CD4-positive, alpha-beta T cell (primary cell): Measurements from ENCODE around the gene ATAD3B. TPM values are rescaled to one million over a fixed set of nuclear protein-coding genes. Genes with fewer than 3 reads are reported as not detected.
"Not testable (repeated sequence)": the region's sequence is repeated elsewhere in the genome, so short reads cannot be mapped to it uniquely, and the experiment has no call there.

Experiments used
- ATAC-seq: fragments of 200-7000 bp; cut with Tn5 transposase; one replicate; pipeline ENCODE4 v1.10.0; 2022; ENCODE audit warnings: mild to moderate bottlenecking; ENCODE audit not compliant: poor library complexity
- CTCF ChIA-PET: fragments of 350-600 bp; sonication (Branson Sonifier 250); formaldehyde crosslinking; loops from one replicate; lab custom pipeline; 2021; ENCODE audit warnings: antibody characterized with exemption, inconsistent platforms; lab: Charles Lee
- POLR2A ChIA-PET: fragments of 350-600 bp; sonication (Branson Sonifier 250); formaldehyde crosslinking; loops from one replicate; lab custom pipeline; 2021; ENCODE audit warnings: antibody characterized with exemption, inconsistent platforms; lab: Charles Lee
- DNase-seq, 14 experiments: peaks; one replicate each; pipeline ENCODE4 v3.0.0-alpha.2; 2013 to 2020; ENCODE audit warnings: mixed read lengths in 2 of 14
- H3K27ac ChIP-seq, 2 donors: one replicate each; pipeline versions ENCODE4 v1.5.1 to v1.7.0; 2013; ENCODE audit warnings: low read length in 2 of 2, low read depth in 1 of 2, mild to moderate bottlenecking in 1 of 2
- H3K27me3 ChIP-seq, 2 experiments: 1 replicate in 1 of 2; 2 replicates in 1 of 2; pipeline versions ENCODE4 v1.6.1 to v1.7.0; 2013; ENCODE audit warnings: low read length in 2 of 2, control low read depth in 1 of 2, mild to moderate bottlenecking in 1 of 2, moderate library complexity in 1 of 2; ENCODE audit not compliant: insufficient read depth in 2 of 2, control insufficient read depth in 1 of 2
- H3K36me3 ChIP-seq: one replicate; pipeline ENCODE4 v1.6.1; 2013; ENCODE audit warnings: low read length, control low read depth; ENCODE audit not compliant: insufficient read depth
- H3K4me1 ChIP-seq: one replicate; pipeline ENCODE4 v1.6.1; 2013; ENCODE audit warnings: low read length, control low read depth; ENCODE audit not compliant: insufficient read depth
- H3K4me3 ChIP-seq: one replicate; pipeline ENCODE4 v1.5.1; 2013; ENCODE audit warnings: mild to moderate bottlenecking, low read length, moderate library complexity
- H3K9me3 ChIP-seq, 2 experiments: 1 replicate in 1 of 2; 2 replicates in 1 of 2; pipeline versions ENCODE4 v1.6.1 to v1.7.0; 2013; ENCODE audit warnings: low read length in 2 of 2, mild to moderate bottlenecking in 2 of 2, control low read depth in 1 of 2, moderate library complexity in 1 of 2; ENCODE audit not compliant: control insufficient read depth in 1 of 2, insufficient read depth in 1 of 2
- H3K27ac Mint-ChIP-seq: one replicate; pipeline ENCODE4 v1.8.0; 2020; ENCODE audit warnings: mixed read lengths
- H3K27me3 Mint-ChIP-seq: one replicate; pipeline ENCODE4 v1.8.0; 2021; ENCODE audit warnings: mixed read lengths
- H3K36me3 Mint-ChIP-seq: one replicate; pipeline ENCODE4 v1.8.0; 2021; ENCODE audit warnings: low read depth, mixed read lengths
- H3K4me1 Mint-ChIP-seq: one replicate; pipeline ENCODE4 v1.8.0; 2021; ENCODE audit warnings: low read depth, mixed read lengths
- H3K4me3 Mint-ChIP-seq: one replicate; pipeline ENCODE4 v1.8.0; 2020; ENCODE audit warnings: mild to moderate bottlenecking, mixed read lengths
- H3K9me3 Mint-ChIP-seq: one replicate; pipeline ENCODE4 v1.8.0; 2020; ENCODE audit warnings: mixed read lengths
- intact Hi-C, 2 experiments: fragments of 100-400 bp; cut with DNase I in 1 of 2; cut with micrococcal nuclease in 1 of 2; formaldehyde crosslinking; loops; one replicate each; pipeline versions ENCODE4 v1.15.1 to v1.9.0; 2023 to 2025; cut with DNase I, micrococcal nuclease
- total RNA-seq, 174 experiments: library from RNA in 2 of 174; stranded (reverse) in 2 of 174; gene quantifications; one replicate each; pipeline ENCODE4 v1.2.3 and lab custom pipeline; 2021 to 2026
- TF ChIP-seq, protein P1 (sequence below): fragments of 200-600 bp; IDR thresholded peaks from one replicate; pipeline ENCODE4 v1.8.0; 2022; ENCODE audit warnings: antibody characterized with exemption, mild to moderate bottlenecking

The ATAD3B gene
- total RNA-seq, 2 experiments from 2014 or later = 44.3 to 49.1 TPM

DNA sequence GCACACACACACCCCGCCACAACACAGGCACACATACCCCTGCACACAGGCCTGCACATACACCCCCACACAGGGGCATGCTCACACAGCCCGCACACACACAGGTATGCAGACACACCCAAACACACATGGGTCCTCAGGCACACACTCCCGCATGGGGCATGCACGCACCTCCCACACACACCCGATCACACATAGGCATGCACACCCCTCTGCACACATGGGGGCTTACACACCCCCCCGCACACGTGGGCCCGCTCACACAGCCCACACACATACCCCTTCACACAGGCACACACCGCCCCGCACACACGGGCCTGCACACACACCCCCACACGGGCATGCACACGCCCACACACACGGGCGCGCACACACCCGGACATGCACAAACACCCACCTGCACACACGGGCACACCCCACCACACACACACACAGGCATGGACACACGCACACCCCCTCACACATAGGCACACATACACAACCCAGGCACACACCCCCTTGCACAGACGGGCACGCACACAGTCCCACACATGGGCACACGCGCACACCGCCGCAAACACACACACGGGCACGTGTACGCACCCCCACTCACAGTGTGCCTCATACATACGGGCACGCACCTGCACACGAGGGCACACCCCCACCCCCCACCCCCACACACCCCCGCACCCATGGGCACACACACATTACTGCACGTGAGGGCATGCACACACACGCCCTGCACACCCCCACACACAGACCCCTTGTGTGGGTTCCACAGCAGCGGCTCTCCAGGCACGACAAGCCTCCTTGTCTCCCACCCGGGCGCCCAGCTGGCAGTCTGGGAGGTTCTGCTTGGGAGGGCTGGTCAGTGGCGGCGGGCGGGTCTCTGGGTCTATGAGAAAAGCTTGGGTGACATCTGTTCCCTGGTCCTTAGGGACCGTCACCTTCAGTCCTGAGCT lies 8.3 kb downstream of the ATAD3B start:
- intact Hi-C loops = no loop called here
- no peak for DNase-seq
- TF ChIP-seq, protein P1, sequence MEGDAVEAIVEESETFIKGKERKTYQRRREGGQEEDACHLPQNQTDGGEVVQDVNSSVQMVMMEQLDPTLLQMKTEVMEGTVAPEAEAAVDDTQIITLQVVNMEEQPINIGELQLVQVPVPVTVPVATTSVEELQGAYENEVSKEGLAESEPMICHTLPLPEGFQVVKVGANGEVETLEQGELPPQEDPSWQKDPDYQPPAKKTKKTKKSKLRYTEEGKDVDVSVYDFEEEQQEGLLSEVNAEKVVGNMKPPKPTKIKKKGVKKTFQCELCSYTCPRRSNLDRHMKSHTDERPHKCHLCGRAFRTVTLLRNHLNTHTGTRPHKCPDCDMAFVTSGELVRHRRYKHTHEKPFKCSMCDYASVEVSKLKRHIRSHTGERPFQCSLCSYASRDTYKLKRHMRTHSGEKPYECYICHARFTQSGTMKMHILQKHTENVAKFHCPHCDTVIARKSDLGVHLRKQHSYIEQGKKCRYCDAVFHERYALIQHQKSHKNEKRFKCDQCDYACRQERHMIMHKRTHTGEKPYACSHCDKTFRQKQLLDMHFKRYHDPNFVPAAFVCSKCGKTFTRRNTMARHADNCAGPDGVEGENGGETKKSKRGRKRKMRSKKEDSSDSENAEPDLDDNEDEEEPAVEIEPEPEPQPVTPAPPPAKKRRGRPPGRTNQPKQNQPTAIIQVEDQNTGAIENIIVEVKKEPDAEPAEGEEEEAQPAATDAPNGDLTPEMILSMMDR = no peak
- H3K9me3 Mint-ChIP-seq = no peaks in the 10 kb centered on the region
- Histone ChIP-seq H3K27ac (no peak overlapping the region), H3K36me3 (peaks cover 38% of the 10 kb centered on the region), H3K4me3 (no peak overlapping the region), H3K27me3 (no peaks in the 10 kb centered on the region), H3K4me1 (peaks cover 5% of the 10 kb centered on the region), H3K9me3 (no peaks in the 10 kb centered on the region)
- H3K27me3 Mint-ChIP-seq = no peaks in the 10 kb centered on the region
- no peak overlapping the region for H3K27ac Mint-ChIP-seq
- no peak for ATAC-seq
- peaks cover 43% of the 10 kb centered on the region for H3K36me3 Mint-ChIP-seq
- peak overlapping the region; percentile 42 for H3K4me3 Mint-ChIP-seq
- CTCF ChIA-PET = no interaction called here
- POLR2A ChIA-PET = no interaction called here
- H3K4me1 Mint-ChIP-seq = peaks cover 7% of the 10 kb centered on the region

DNA sequence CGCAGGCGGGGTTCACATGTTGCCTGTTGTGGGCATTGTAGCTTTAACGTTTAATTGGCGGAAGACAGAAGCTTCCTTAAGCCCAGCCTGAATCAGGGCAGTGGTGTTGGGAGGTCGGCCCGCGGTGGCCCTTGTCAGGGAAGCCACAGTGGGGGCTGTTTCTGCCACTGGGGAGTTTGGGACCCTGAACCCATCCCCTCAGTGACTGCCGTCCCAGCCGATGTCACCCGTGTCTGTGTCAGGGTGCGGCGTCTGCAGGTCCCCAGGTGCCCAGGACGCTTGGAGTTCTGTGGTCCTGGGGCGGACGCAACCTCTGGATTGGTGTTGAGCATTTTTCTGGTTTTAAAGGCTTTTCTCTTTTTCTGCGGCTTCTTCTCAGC lies 8.9 kb downstream of the ATAD3B start:
- ATAC-seq, CTCF ChIA-PET, H3K4me1 ChIP-seq, H3K27me3 ChIP-seq, H3K9me3 Mint-ChIP-seq, H3K4me1 Mint-ChIP-seq, DNase-seq, H3K27me3 Mint-ChIP-seq, H3K27ac ChIP-seq, H3K9me3 ChIP-seq, H3K4me3 ChIP-seq, H3K27ac Mint-ChIP-seq, POLR2A ChIA-PET, intact Hi-C loops, H3K4me3 Mint-ChIP-seq: not testable (repeated sequence)
- H3K36me3 Mint-ChIP-seq = peaks cover 43% of the 10 kb centered on the region
- peaks cover 38% of the 10 kb centered on the region for H3K36me3 ChIP-seq

DNA sequence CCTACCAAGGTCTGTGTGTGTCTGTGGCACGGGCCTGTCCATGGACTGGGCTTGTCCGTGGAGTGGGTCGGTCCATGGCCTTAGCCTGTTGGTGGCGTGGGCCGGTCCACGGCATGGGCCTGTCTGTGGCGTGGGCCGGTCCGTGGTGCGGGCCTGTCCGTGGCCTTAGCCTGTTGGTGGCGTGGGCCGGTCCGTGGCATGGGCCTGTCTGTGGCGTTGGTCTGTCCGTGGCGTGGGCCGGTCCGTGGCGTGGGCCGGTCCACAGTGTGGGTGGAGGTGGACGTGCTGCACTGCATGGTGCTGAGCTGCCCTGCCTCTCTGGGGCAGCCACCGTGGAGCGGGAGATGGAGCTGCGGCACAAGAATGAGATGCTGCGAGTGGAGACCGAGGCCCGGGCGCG lies 10.2 kb downstream of the ATAD3B start:
- CTCF ChIA-PET, H3K27me3 ChIP-seq, H3K4me3 ChIP-seq, POLR2A ChIA-PET, H3K27ac Mint-ChIP-seq, ATAC-seq, H3K9me3 Mint-ChIP-seq, H3K9me3 ChIP-seq, H3K27ac ChIP-seq, DNase-seq, H3K4me1 ChIP-seq, H3K4me1 Mint-ChIP-seq, intact Hi-C loops, H3K27me3 Mint-ChIP-seq, H3K4me3 Mint-ChIP-seq: not testable (repeated sequence)
- peaks cover 41% of the 10 kb centered on the region for H3K36me3 ChIP-seq
- H3K36me3 Mint-ChIP-seq = peaks cover 43% of the 10 kb centered on the region

DNA sequence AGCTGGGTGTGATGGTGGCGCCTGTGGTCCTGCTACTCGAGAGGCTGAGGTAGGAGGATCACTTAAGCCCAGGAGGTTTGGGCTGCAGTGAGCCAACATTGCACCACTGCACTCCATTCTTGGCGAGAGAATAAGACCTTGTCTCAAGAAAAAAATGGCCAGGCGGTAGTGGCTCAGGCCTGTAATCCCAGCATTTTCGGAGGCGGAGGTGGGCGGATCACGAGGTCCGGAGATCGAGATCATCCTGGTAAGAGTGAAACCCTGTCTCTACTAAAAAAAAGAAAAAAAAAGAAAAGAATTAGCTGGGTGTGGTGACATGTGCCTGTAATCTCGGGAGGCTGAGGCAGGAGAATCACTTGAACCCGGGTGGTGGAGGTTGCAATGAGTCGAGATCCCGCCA lies 11.3 kb downstream of the ATAD3B start:
- Mint-ChIP-seq H3K9me3 (no peaks in the 10 kb centered on the region), H3K27ac (no peak overlapping the region), H3K4me3 (no peak overlapping the region), H3K4me1 (peaks cover 7% of the 10 kb centered on the region), H3K27me3 (no peaks in the 10 kb centered on the region), H3K36me3 (peaks cover 48% of the 10 kb centered on the region)
- no peak overlapping the region for H3K27ac ChIP-seq
- CTCF ChIA-PET = no interaction called here
- POLR2A ChIA-PET = no interaction called here
- TF ChIP-seq, protein P1 = no peak
- no peaks in the 10 kb centered on the region for H3K4me1 ChIP-seq
- H3K27me3 ChIP-seq = no peaks in the 10 kb centered on the region
- DNase-seq (no peak), ATAC-seq (no peak)
- peaks cover 40% of the 10 kb centered on the region for H3K36me3 ChIP-seq
- H3K9me3 ChIP-seq = no peaks in the 10 kb centered on the region
- no peak overlapping the region for H3K4me3 ChIP-seq
- intact Hi-C loops = no loop called here
